ENCODE measurements around the gene SOD2.
"Not testable (repeated sequence)": the region's sequence is repeated elsewhere in the genome, so short reads cannot be mapped to it uniquely, and the experiment has no call there.

The SOD2 gene

DNA sequence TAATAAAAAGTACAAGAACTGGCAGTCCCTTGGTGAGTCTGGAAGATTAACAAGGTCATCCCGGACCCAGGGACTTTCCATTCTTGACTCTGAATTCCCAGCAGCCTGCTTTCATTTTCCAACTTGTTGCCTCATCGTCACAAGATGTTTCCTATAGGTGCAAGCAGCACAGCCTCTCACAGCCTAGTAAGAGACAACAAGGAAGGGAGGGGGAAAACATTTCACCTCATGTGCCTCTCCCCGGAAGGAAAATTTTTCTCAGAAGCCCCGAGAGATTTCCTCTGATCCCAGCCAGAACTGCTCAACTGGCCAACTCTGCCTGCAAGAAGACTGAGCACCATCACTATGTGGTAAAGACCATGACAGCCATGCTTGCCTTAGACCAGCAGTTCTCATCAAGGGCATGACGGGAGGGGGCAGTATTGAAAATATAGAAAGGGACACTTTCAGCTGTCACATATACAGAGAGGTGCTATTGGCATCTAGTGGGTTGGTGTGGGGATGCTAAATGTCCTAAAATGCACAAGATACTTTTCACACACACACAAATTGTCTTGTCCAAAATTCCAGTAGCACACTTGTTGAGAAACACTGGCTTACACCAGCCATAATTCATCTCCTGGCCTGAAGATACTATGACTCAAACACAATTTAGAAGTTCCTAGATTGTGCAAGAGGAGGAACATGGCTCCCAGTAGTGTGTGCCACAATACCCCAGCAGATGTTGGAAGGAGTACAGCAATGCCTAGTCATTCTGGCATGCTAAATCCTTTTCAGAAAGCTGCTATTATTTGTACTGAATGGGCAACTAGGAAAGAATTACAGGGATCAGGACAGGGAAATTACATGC, 23.4 kb upstream of the SOD2 start:
- ChIA-PET CTCF (interaction anchor here (0.9 to 2.8 kb wide), 5 partner anchors 9 to 212 kb away, joined by 4 to 14 read pairs (median 9); partner anchors contain the start of gene SOD2), POLR2A (interaction anchor here (1.0 kb wide), 2 partner anchors 10 to 73 kb away, joined by 3 to 5 read pairs; partner anchors contain the start of genes TCP1 and WTAP)
- peak; percentile 97 for DNase-seq (ENCODE audit: low read depth, low spot score)
- H3K4me3 ChIP-seq (ENCODE audit: low read depth, low read length): no peak overlapping the region
- TF ChIP-seq, protein P1, sequence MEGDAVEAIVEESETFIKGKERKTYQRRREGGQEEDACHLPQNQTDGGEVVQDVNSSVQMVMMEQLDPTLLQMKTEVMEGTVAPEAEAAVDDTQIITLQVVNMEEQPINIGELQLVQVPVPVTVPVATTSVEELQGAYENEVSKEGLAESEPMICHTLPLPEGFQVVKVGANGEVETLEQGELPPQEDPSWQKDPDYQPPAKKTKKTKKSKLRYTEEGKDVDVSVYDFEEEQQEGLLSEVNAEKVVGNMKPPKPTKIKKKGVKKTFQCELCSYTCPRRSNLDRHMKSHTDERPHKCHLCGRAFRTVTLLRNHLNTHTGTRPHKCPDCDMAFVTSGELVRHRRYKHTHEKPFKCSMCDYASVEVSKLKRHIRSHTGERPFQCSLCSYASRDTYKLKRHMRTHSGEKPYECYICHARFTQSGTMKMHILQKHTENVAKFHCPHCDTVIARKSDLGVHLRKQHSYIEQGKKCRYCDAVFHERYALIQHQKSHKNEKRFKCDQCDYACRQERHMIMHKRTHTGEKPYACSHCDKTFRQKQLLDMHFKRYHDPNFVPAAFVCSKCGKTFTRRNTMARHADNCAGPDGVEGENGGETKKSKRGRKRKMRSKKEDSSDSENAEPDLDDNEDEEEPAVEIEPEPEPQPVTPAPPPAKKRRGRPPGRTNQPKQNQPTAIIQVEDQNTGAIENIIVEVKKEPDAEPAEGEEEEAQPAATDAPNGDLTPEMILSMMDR (IDR thresholded peaks at IDR 0.05; ENCODE audit: insufficient read depth, low read length, missing control alignments): no peak

DNA sequence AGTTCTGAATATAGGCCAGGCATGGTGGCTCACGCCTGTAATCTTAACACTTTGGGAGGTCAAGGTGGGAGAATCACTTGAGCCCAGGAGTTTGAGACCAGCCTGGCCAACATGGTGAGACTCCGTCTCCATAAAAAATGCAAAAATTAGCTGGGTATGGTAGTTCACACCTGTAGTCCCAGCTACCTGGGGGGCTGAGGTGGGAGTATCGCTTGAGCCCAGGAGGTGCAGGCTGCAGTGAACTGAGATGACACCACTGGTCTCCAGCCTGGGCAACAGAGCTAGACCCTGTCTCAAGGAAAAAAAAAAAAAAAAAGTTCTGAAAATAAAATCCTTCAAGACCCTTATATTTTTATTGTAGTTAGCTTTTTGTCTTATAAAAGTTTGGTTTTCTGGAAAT, 22.6 kb upstream of the SOD2 start:
- no peak for DNase-seq (ENCODE audit: low read depth, low spot score)
- ChIA-PET POLR2A (no interaction called here), CTCF (interaction anchor here (1.0 kb wide), 1 partner anchor 12 kb away, joined by 4 read pairs; no protein-coding TSS in a partner anchor)
- H3K4me3 ChIP-seq (ENCODE audit: low read depth, low read length): no peak overlapping the region
- TF ChIP-seq, protein P1 (IDR thresholded peaks at IDR 0.05; ENCODE audit: insufficient read depth, low read length, missing control alignments): no peak

DNA sequence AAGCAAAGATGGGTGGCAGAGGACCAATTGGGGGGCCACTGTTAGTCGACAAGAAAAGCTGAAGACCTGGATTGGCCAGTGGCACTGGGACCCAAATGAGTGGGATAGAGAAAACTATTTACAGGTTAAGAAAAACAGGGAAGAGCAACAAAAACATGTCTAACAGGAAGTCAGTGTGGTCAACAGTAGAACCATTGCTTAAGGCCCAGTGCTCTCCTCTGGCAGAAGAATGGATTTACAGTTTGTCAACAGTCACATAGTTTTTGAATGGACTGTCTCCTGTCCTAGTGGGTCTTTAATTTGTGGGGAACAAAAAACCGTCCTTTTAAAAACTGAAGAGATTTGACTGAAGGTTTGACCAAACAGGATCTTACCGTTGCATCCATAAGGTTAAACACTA, 22.1 kb upstream of the SOD2 start:
- TF ChIP-seq, protein P1 (IDR thresholded peaks at IDR 0.05; ENCODE audit: insufficient read depth, low read length, missing control alignments): no peak
- CTCF ChIA-PET: interaction anchor here (1.0 kb wide), 1 partner anchor 11 kb away, joined by 4 read pairs; no protein-coding TSS in a partner anchor
- POLR2A ChIA-PET: no interaction called here
- DNase-seq (ENCODE audit: low read depth, low spot score): no peak
- no peak overlapping the region for H3K4me3 ChIP-seq (ENCODE audit: low read depth, low read length)

DNA sequence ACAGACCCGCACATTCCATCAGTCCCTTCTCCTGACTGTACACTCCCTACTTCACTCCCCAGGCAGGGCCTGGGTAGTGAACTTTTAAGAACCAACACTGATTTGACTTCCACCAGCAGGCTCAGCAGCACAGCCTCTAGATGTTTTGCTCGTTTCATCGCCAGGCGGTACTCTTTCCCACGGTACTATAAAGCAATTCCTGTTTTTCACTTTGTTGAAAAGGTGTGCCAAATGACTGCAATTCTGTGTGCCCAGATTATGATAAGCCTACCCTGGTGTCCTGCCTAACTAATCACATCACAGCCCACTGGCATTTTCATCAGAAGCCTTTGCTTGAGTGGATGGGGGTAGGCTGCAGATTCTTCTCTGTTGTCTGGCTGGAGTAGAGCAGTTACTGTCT, 21.4 kb upstream of the SOD2 start:
- POLR2A ChIA-PET: no interaction called here
- TF ChIP-seq, protein P1 (IDR thresholded peaks at IDR 0.05; ENCODE audit: insufficient read depth, low read length, missing control alignments): no peak
- H3K4me3 ChIP-seq (ENCODE audit: low read depth, low read length): no peak overlapping the region
- DNase-seq (ENCODE audit: low read depth, low spot score): no peak
- CTCF ChIA-PET: no interaction called here

DNA sequence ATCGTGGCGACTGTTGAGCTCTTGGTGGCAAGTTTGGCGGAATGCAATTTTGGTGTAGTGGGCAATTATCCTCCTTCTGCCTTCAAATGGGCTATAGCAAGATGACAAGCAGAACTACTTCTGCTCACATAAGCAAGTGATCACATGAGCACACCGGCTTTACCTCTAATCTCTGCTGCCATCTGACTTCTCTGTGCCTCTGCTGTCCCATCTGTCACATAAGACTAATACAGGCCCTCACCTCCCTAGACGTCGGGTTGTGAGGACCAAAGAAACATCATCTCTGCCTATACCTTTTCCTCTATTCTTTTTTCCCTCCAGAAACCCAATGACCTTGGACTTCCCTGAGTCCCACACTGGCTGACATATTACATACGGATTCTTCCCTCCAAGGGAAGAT, 20.9 kb upstream of the SOD2 start:
- no peak overlapping the region for H3K4me3 ChIP-seq (ENCODE audit: low read depth, low read length)
- POLR2A ChIA-PET: no interaction called here
- TF ChIP-seq, protein P1 (IDR thresholded peaks at IDR 0.05; ENCODE audit: insufficient read depth, low read length, missing control alignments): no peak
- CTCF ChIA-PET: no interaction called here
- DNase-seq (ENCODE audit: low read depth, low spot score): no peak

DNA sequence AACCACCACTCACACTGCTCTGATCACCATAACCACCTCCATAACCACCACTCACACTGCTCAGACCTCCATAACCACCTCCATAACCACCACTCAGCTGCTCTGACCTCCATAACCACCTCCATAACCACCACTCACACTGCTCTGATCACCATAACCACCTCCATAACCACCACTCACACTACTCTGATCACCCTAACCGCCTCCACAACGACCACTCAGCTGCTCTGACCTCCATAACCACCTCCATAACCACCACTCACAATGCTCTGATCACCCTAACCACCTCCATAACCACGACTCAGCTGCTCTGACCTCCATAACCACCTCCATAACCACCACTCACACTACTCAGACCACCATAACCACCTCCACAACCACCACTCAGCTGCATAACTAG, 19.3 kb upstream of the SOD2 start:
- POLR2A ChIA-PET; DNase-seq (ENCODE audit: low read depth, low spot score); H3K4me3 ChIP-seq (ENCODE audit: low read depth, low read length): not testable (repeated sequence)
- CTCF ChIA-PET: interaction anchor here (1.4 kb wide), 1 partner anchor 10 kb away, joined by 6 read pairs; no protein-coding TSS in a partner anchor

DNA sequence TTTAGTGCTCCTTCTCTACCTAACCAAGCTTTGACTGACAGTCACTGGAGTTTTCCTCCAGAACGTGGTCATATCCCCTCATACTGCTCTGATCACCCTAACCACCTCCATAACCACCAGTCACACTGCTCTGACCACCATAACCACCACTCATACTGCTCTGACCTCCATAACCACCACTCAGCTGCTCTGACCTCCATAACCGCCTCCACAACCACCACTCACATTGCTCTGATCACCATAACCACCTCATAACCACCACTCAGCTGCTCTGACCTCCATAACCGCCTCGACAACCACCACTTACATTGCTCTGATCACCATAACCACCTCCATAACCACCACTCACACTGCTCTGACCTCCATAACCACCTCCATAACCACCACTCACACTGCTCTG, 17.6 kb upstream of the SOD2 start:
- DNase-seq (ENCODE audit: low read depth, low spot score); H3K4me3 ChIP-seq (ENCODE audit: low read depth, low read length); POLR2A ChIA-PET: not testable (repeated sequence)
- CTCF ChIA-PET: interaction anchor here (1.1 kb wide), 1 partner anchor 10 kb away, joined by 3 read pairs; no protein-coding TSS in a partner anchor
